Caco-2 (cell line): ENCODE results near the gene CAPG. TPM values are rescaled to one million over a fixed set of nuclear protein-coding genes. Genes with fewer than 3 reads are reported as not detected.

Source experiments
- BruUV-seq: library from RNA; stranded (reverse); fragments of 400-500 nt; replicated peaks from 2 replicates; lab custom pipeline; 2021; lab: Mats Ljungman, UMichigan
- CTCF ChIA-PET: fragments of 300-600 bp; sonication (Branson Sonifier 250); formaldehyde crosslinking; loops from one replicate; lab custom pipeline; 2022; ENCODE audit warnings: antibody characterized with exemption; lab: Charles Lee
- POLR2A ChIA-PET: fragments of 300-600 bp; sonication (Branson Sonifier 250); formaldehyde crosslinking; loops from one replicate; lab custom pipeline; 2022; ENCODE audit warnings: antibody characterized with exemption; lab: Charles Lee
- DNase-seq, 2 experiments: peaks; one replicate each; pipeline versions ENCODE4 v3.0.0 to v3.0.0-alpha.2; 2020 to 2022
- H3K27me3 ChIP-seq: replicated peaks from 2 replicates; pipeline ENCODE4 v1.6.0; 2011; ENCODE audit warnings: low read length; ENCODE audit not compliant: control insufficient read depth, insufficient read depth
- H3K36me3 ChIP-seq: 2 replicates; pipeline ENCODE4 v1.5.1; 2011; ENCODE audit warnings: low read length; ENCODE audit not compliant: control insufficient read depth, insufficient read depth
- H3K4me1 ChIP-seq: fragments of 250-450 bp; sonication (Bioruptor Pico); 2 replicates; pipeline ENCODE4 v1.5.1; 2020; ENCODE audit warnings: mild to moderate bottlenecking
- H3K4me3 ChIP-seq: 2 replicates; pipeline ENCODE4 v1.5.1; 2011; ENCODE audit warnings: low read depth, mild to moderate bottlenecking, control low read depth, low read length
- H3K9me3 ChIP-seq: fragments of 250-450 bp; sonication (Bioruptor Pico); 2 replicates; pipeline ENCODE4 v1.5.1; 2020; ENCODE audit warnings: mild to moderate bottlenecking, moderate library complexity
- H3K27ac Mint-ChIP-seq: one replicate; pipeline ENCODE4 v1.8.0; 2022; ENCODE audit warnings: mixed read lengths; ENCODE audit not compliant: unreplicated experiment
- H3K27me3 Mint-ChIP-seq: one replicate; pipeline ENCODE4 v1.8.0; 2022; ENCODE audit warnings: mixed read lengths; ENCODE audit not compliant: insufficient read depth, unreplicated experiment
- H3K36me3 Mint-ChIP-seq: one replicate; pipeline ENCODE4 v1.8.0; 2022; ENCODE audit warnings: mild to moderate bottlenecking, mixed read lengths; ENCODE audit not compliant: insufficient read depth, unreplicated experiment
- H3K4me1 Mint-ChIP-seq: one replicate; pipeline ENCODE4 v1.8.0; 2022; ENCODE audit warnings: low read depth, mixed read lengths; ENCODE audit not compliant: unreplicated experiment
- H3K4me3 Mint-ChIP-seq: one replicate; pipeline ENCODE4 v1.8.0; 2022; ENCODE audit warnings: mild to moderate bottlenecking, moderate library complexity, mixed read lengths; ENCODE audit not compliant: unreplicated experiment
- H3K9me3 Mint-ChIP-seq: one replicate; pipeline ENCODE4 v1.8.0; 2022; ENCODE audit warnings: mixed read lengths; ENCODE audit not compliant: unreplicated experiment
- CTCF ChIP-seq, 2 experiments: fragments of 200-600 bp in 1 of 2; IDR thresholded peaks; 1 replicate in 1 of 2; 2 replicates in 1 of 2; pipeline versions ENCODE4 v1.5.1 to v1.8.0; 2011 to 2022; ENCODE audit warnings: antibody characterized with exemption in 1 of 2, control low read depth in 1 of 2, inconsistent platforms in 1 of 2, low read depth in 1 of 2, low read length in 1 of 2, mild to moderate bottlenecking in 1 of 2, moderate library complexity in 1 of 2; ENCODE audit not compliant: insufficient read depth in 1 of 2, severe bottlenecking in 1 of 2, unreplicated experiment in 1 of 2
- intact Hi-C: fragments of 100-400 bp; cut with micrococcal nuclease; formaldehyde crosslinking; loops from one replicate; pipeline ENCODE4 v1.10.0; 2022; ENCODE audit not compliant: unreplicated experiment
- total RNA-seq: library from RNA; stranded (reverse); gene quantifications from 2 replicates; pipeline ENCODE4 v1.2.3, GENCODE V29; 2022

The CAPG gene
- total RNA-seq, 1 experiment from 2014 or later: 10.0 TPM

- no peak for TF ChIP-seq CTCF (IDR thresholded peaks at IDR 0.05; ENCODE audit: insufficient read depth in 1 of 2, low read depth in 1 of 2, low read length in 1 of 2, severe bottlenecking in 1 of 2, unreplicated experiment in 1 of 2)
- no peaks in the 10 kb centered on the region for H3K36me3 ChIP-seq
- H3K27me3 ChIP-seq: no peaks in the 10 kb centered on the region
- intact Hi-C loops: no loop called here
- no peak overlapping the region for H3K4me3 ChIP-seq
- H3K9me3 ChIP-seq: no peaks in the 10 kb centered on the region
- ChIA-PET POLR2A (no interaction called here), CTCF (no interaction called here)
- H3K36me3 Mint-ChIP-seq: no peaks in the 10 kb centered on the region
- no TSS peak for BruUV-seq
- no peaks in the 10 kb centered on the region for H3K4me1 ChIP-seq
- DNase-seq: no peak
- no peaks in the 10 kb centered on the region for H3K4me1 Mint-ChIP-seq
- no peak overlapping the region for H3K4me3 Mint-ChIP-seq
- H3K27me3 Mint-ChIP-seq: no peaks in the 10 kb centered on the region
- no peaks in the 10 kb centered on the region for H3K9me3 Mint-ChIP-seq
- no peak overlapping the region for H3K27ac Mint-ChIP-seq
Measured at GRCh38 chr2:85448461-85449213, 38.5 kb upstream of the CAPG start.

- TF ChIP-seq CTCF (IDR thresholded peaks at IDR 0.05; ENCODE audit: insufficient read depth in 1 of 2, low read depth in 1 of 2, low read length in 1 of 2, severe bottlenecking in 1 of 2, unreplicated experiment in 1 of 2): no peak
- Histone ChIP-seq H3K9me3 (no peaks in the 10 kb centered on the region), H3K4me3 (no peak overlapping the region), H3K4me1 (no peaks in the 10 kb centered on the region), H3K36me3 (no peaks in the 10 kb centered on the region), H3K27me3 (no peaks in the 10 kb centered on the region)
- BruUV-seq: no TSS peak
- ChIA-PET POLR2A (interaction anchor here (1.0 kb wide), 2 partner anchors 89 to 92 kb away, joined by 3 read pairs; partner anchors contain the start of gene MAT2A), CTCF (interaction anchor here (1.0 kb wide), 1 partner anchor 105 kb away, joined by 3 read pairs; no protein-coding TSS in a partner anchor)
- Mint-ChIP-seq H3K4me1 (no peaks in the 10 kb centered on the region), H3K36me3 (no peaks in the 10 kb centered on the region), H3K9me3 (no peaks in the 10 kb centered on the region), H3K27me3 (no peaks in the 10 kb centered on the region), H3K4me3 (no peak overlapping the region), H3K27ac (no peak overlapping the region)
- no peak for DNase-seq
- intact Hi-C loops: no loop called here
Measured at GRCh38 chr2:85447222-85447585, 37.0 kb upstream of the CAPG start.

- ChIA-PET CTCF (interaction anchor here (1.0 to 1.3 kb wide), 2 partner anchors 10 to 106 kb away, joined by 3 read pairs; no protein-coding TSS in a partner anchor), POLR2A (interaction anchor here (1.0 kb wide), 2 partner anchors 90 to 92 kb away, joined by 3 read pairs; partner anchors contain the start of gene MAT2A)
- Mint-ChIP-seq H3K27me3 (no peaks in the 10 kb centered on the region), H3K36me3 (no peaks in the 10 kb centered on the region), H3K4me3 (no peak overlapping the region), H3K9me3 (no peaks in the 10 kb centered on the region), H3K27ac (peak overlapping the region; percentile 40), H3K4me1 (no peaks in the 10 kb centered on the region)
- Histone ChIP-seq H3K36me3 (no peaks in the 10 kb centered on the region), H3K27me3 (no peaks in the 10 kb centered on the region), H3K4me3 (no peak overlapping the region), H3K4me1 (no peaks in the 10 kb centered on the region), H3K9me3 (no peaks in the 10 kb centered on the region)
- intact Hi-C loops: no loop called here
- no peak for DNase-seq
- BruUV-seq: no TSS peak
- TF ChIP-seq CTCF (IDR thresholded peaks at IDR 0.05; ENCODE audit: insufficient read depth in 1 of 2, low read depth in 1 of 2, low read length in 1 of 2, severe bottlenecking in 1 of 2, unreplicated experiment in 1 of 2): no peak
Measured at GRCh38 chr2:85446296-85447221, 36.4 kb upstream of the CAPG start.
